Lower leg skin (tissue), 4 donors: ENCODE data around the gene DNAAF1. TPM values are rescaled to one million over a fixed set of nuclear protein-coding genes. Genes with fewer than 3 reads are reported as not detected.

ENCODE experiments used
- DNase-seq, 2 donors: peaks; one replicate each; pipeline ENCODE4 v3.0.0-alpha.2; 2019; ENCODE audit warnings: low spot score in 2 of 2
- H3K4me3 ChIP-seq: fragments of 200-600 bp; sonication (generic); 2 replicates; pipeline ENCODE4 v1.5.1; 2017; ENCODE audit warnings: mild to moderate bottlenecking, low read depth; ENCODE audit not compliant: poor library complexity, severe bottlenecking
- POLR2A ChIP-seq, 2 donors: fragments of 450-650 bp; IDR thresholded peaks; one replicate each; pipeline ENCODE4 v1.6.1; 2016 to 2017; ENCODE audit warnings: antibody characterized with exemption in 2 of 2, mild to moderate bottlenecking in 1 of 2, moderate library complexity in 1 of 2
- WGBS, 2 donors: methylation state at CpG; one replicate each; pipeline ENCODE4 v1.1.5; 2018; 5-methylcytosine and 5-hydroxymethylcytosine counted together
- intact Hi-C: fragments of 100-400 bp; cut with DNase I; formaldehyde crosslinking; loops from one replicate; pipeline ENCODE4 v1.15.0; 2023; ENCODE audit warnings: low total_unique reads
- total RNA-seq, 4 donors: library from RNA; depleted of rRNA; stranded (reverse); fragments of >200 nt; gene quantifications; one replicate each; pipeline ENCODE4 v1.1.0, GENCODE V29; 2016
- TF ChIP-seq, protein P1 (sequence below), 3 donors: fragments of 450-650 bp; IDR thresholded peaks; one replicate each; pipeline ENCODE4 v1.5.1; 2016; ENCODE audit warnings: antibody characterized with exemption in 3 of 3, mild to moderate bottlenecking in 3 of 3, moderate library complexity in 2 of 3

The DNAAF1 gene
- total RNA-seq, 4 donors from 2014 or later, result 0.71 to 1.0 TPM; not detected in 2

DNA sequence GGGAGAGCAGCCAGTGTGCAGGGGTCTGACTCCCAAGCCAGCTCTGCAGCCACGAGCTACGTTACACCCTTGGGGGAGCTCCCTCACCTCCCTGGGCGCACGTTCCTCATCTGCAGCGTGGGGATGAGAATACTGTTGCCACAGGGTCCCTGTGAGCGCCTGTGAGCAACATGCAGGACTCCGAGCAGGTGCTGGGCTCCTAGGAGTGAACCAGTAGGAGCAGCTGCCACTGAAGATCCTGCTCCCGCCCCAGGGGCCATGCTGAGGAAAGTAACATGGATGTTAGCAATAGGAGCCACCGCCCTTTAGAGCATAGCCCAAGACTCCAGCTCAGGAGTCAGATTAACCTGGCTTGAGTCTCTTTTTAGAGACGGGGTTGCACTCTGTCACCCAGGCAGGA is 15.9 kb downstream of the DNAAF1 start:
- H3K4me3 ChIP-seq, result no peak overlapping the region
- TF ChIP-seq, protein P1, sequence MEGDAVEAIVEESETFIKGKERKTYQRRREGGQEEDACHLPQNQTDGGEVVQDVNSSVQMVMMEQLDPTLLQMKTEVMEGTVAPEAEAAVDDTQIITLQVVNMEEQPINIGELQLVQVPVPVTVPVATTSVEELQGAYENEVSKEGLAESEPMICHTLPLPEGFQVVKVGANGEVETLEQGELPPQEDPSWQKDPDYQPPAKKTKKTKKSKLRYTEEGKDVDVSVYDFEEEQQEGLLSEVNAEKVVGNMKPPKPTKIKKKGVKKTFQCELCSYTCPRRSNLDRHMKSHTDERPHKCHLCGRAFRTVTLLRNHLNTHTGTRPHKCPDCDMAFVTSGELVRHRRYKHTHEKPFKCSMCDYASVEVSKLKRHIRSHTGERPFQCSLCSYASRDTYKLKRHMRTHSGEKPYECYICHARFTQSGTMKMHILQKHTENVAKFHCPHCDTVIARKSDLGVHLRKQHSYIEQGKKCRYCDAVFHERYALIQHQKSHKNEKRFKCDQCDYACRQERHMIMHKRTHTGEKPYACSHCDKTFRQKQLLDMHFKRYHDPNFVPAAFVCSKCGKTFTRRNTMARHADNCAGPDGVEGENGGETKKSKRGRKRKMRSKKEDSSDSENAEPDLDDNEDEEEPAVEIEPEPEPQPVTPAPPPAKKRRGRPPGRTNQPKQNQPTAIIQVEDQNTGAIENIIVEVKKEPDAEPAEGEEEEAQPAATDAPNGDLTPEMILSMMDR (IDR thresholded peaks at IDR 0.05), result no peak
- TF ChIP-seq POLR2A (IDR thresholded peaks at IDR 0.05), result no peak
- DNase-seq, result no peak
- intact Hi-C loops, result no loop called here
- 78 to 79% methylated on average over 10 of the region's 10 CpGs for WGBS, 2 donors

DNA sequence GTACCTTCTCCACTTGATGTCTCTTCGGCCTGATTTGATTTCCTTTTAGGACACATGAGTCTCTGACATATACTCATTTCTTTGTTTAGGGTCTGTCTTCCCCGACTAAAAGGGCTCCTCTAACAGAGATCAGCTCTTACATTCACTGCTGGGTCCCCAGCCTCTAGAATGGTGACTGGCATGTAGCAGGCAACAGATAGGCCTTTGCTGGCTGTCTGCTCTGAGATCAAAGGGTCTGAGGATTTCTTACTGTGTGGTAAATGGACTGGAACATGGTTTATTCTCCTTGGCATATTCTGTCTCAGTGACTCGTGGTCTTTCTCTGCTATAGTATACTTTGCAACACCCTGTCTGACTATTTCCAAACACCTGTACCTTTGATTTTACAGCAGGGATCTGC is 16.7 kb downstream of the DNAAF1 start:
- WGBS, 2 donors, result 59 to 63% methylated on average over 3 of the region's 3 CpGs
- H3K4me3 ChIP-seq, result no peak overlapping the region
- intact Hi-C loops, result no loop called here
- DNase-seq, result no peak
- TF ChIP-seq POLR2A (IDR thresholded peaks at IDR 0.05), result no peak
- TF ChIP-seq, protein P1 (IDR thresholded peaks at IDR 0.05), result no peak

DNA sequence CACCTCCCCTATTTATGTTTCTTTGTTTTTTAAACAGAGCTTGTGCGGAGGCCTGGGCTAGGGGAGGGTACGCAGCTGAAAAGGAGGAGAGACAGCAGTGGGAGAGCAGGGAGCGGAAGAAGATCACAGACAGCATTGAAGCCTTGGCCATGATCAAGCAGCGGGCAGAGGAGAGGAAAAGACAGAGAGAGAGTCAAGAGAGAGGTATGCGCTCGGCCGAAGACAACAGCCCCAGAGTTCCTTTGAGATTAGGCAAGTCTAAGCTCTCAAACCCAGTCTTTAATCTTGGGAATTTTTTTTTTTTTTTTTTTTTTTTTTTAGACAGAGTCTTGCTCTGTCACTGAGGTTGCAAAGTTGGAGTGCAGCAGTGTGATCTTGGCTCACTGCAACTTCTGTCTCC is 20.6 kb downstream of the DNAAF1 start:
- no peak overlapping the region for H3K4me3 ChIP-seq
- WGBS, 2 donors, result 89 to 90% methylated on average over 7 of the region's 7 CpGs
- TF ChIP-seq, protein P1 (IDR thresholded peaks at IDR 0.05), result no peak
- TF ChIP-seq POLR2A (IDR thresholded peaks at IDR 0.05), result no peak
- no peak for DNase-seq
- intact Hi-C loops, result no loop called here

DNA sequence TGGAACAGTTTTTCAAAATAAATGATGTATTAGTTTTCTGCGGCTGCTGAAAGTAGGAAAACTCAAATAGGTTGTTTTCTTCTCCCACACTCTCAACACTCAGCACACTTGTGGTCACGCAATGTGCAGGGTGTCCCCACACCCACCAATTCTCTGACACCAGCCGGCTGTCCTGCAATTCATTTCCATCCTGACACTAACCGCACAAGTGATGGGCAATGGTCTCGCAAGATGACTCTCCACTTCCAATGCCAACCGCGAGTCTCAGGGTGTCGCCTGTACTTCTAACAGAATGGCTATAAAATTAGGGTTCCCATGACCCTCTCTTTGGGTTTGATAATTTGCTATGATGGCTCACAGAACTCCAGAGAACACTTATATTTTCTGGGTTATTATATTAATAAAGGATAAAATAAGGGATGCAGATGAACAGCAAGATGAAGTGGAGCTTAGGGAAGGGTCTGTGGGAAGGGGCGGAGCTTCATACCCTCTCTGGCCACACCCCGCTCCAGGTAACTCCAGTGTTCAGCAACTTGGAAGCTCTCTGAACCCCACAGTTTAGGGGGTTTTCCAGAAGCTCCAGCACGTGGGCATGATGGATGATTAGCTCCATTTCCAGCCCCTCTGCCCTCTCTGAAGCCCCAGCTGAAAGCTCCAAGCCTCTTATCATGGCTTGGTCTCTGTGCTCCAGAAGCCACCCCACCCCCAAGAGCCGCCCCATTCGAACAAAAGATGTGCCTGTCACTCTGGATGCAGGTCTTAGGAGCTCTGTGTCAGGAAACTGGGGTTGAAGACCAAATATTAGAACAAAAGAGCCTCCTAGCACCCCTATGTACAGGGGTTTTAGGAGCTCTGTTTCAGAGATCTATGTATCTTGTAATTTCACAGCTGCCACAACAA is 21.9 kb downstream of the DNAAF1 start:
- TF ChIP-seq POLR2A (IDR thresholded peaks at IDR 0.05), result no peak
- TF ChIP-seq, protein P1 (IDR thresholded peaks at IDR 0.05), result no peak
- intact Hi-C loops, result no loop called here
- 83 to 84% methylated on average over 13 of the region's 13 CpGs for WGBS, 2 donors
- H3K4me3 ChIP-seq, result no peak overlapping the region
- no peak for DNase-seq

DNA sequence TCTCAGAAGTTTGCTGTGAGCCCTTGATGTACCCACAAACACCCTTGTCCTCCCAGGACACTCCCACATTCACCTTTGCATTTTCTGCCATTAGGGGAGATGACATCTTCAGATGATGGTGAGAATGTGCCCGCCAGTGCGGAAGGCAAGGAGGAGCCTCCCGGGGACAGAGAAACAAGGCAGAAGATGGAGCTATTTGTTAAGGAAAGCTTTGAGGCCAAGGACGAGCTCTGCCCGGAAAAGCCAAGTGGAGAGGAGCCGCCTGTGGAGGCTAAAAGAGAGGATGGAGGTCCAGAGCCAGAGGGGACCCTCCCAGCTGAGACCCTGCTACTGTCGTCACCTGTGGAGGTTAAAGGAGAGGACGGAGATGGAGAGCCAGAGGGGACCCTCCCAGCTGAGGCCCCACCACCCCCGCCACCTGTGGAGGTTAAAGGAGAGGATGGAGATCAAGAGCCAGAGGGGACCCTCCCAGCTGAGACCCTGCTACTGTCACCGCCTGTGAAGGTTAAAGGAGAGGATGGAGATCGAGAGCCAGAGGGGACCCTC is 24.7 kb downstream of the DNAAF1 start:
- intact Hi-C loops, result no loop called here
- H3K4me3 ChIP-seq, result no peak overlapping the region
- DNase-seq, result no peak
- TF ChIP-seq, protein P1 (IDR thresholded peaks at IDR 0.05), result no peak
- TF ChIP-seq POLR2A (IDR thresholded peaks at IDR 0.05), result no peak
- 73 to 82% methylated on average over 11 of the region's 11 CpGs for WGBS, 2 donors
